GM12878 (cell line): Measurements from ENCODE around the gene NPRL2. TPM values are rescaled to one million over a fixed set of nuclear protein-coding genes. Genes with fewer than 3 reads are reported as not detected.

Experiments used
- ATAC-seq: fragments of 200-7000 bp; cut with Tn5 transposase; 3 replicates; pipeline ENCODE4 v1.9.1; 2020; ENCODE audit warnings: mild to moderate bottlenecking, moderate library complexity
- BruUV-seq: library from RNA; stranded (reverse); fragments of 400-500 nt; replicated peaks from 2 replicates; lab custom pipeline; 2021; lab: Mats Ljungman, UMichigan
- CTCF ChIA-PET: fragments of 300-600 bp; sonication (Branson Sonifier 250); formaldehyde crosslinking; extraction: SDS; loops from one replicate; lab custom pipeline; 2021; ENCODE audit warnings: inconsistent platforms; lab: Yijun Ruan, JAX
- POLR2A ChIA-PET: fragments of 350-600 bp; formaldehyde crosslinking; extraction: SDS; loops from one replicate; lab custom pipeline; 2021; ENCODE audit warnings: inconsistent platforms; lab: Charles Lee
- RAD21 ChIA-PET: fragments of 300-600 bp; sonication (Branson Sonifier 250); formaldehyde crosslinking; loops from one replicate; lab custom pipeline; 2023; ENCODE audit warnings: antibody characterized with exemption; ENCODE audit not compliant: unreplicated experiment; lab: Charles Lee
- SMC1A ChIA-PET: fragments of 300-600 bp; sonication (Branson Sonifier 250); formaldehyde crosslinking; loops from one replicate; lab custom pipeline; 2023; ENCODE audit not compliant: unreplicated experiment, uncharacterized antibody; lab: Charles Lee
- DNase-seq: peaks from one replicate; pipeline ENCODE4 v3.0.0-alpha.2; 2011; ENCODE audit warnings: low read depth, low spot score
- FAIRE-seq: peaks from 3 replicates; lab custom pipeline; 2011; peaks lifted over from hg19 to GRCh38; lab: Jason Lieb, UNC
- H2AFZ ChIP-seq: 2 replicates; pipeline ENCODE4 v1.6.0; 2011; ENCODE audit warnings: low read depth, low read length, control low read depth; ENCODE audit not compliant: control insufficient read depth
- H3K27ac ChIP-seq: 2 replicates; pipeline ENCODE4 v1.5.1; 2011; ENCODE audit warnings: control low read depth; ENCODE audit not compliant: control insufficient read depth, insufficient read depth
- H3K27me3 ChIP-seq, 2 experiments: replicated peaks in 1 of 2; 2 replicates each; pipeline versions ENCODE4 v1.6.0 to v1.6.1; 2011; ENCODE audit warnings: low read length in 1 of 2; ENCODE audit not compliant: control insufficient read depth in 2 of 2, insufficient read depth in 2 of 2
- H3K36me3 ChIP-seq, 2 experiments: 2 replicates each; pipeline ENCODE4 v1.5.1; 2011; ENCODE audit warnings: low read length in 1 of 2; ENCODE audit not compliant: control insufficient read depth in 2 of 2, insufficient read depth in 2 of 2
- H3K4me1 ChIP-seq: 2 replicates; pipeline ENCODE4 v1.6.1; 2011; ENCODE audit warnings: mild to moderate bottlenecking, low read length, moderate library complexity, mixed read lengths; ENCODE audit not compliant: control insufficient read depth, insufficient read depth
- H3K4me2 ChIP-seq: 2 replicates; pipeline ENCODE4 v1.6.0; 2011; ENCODE audit warnings: control low read depth; ENCODE audit not compliant: control insufficient read depth, insufficient read depth
- H3K4me3 ChIP-seq: fragments of 200-600 bp; sonication (generic); 2 replicates; pipeline ENCODE4 v1.5.1; 2016
- H3K79me2 ChIP-seq: 2 replicates; pipeline ENCODE4 v1.6.0; 2011; ENCODE audit warnings: low read length; ENCODE audit not compliant: control insufficient read depth, insufficient read depth
- H3K9ac ChIP-seq: 2 replicates; pipeline ENCODE4 v1.8.0; 2011; ENCODE audit warnings: low read length, control low read depth, mixed read lengths; ENCODE audit not compliant: control insufficient read depth, insufficient read depth
- H3K9me3 ChIP-seq: replicated peaks from 3 replicates; pipeline ENCODE4 v1.5.1; 2011; ENCODE audit warnings: mild to moderate bottlenecking, low read length; ENCODE audit not compliant: control insufficient read depth, insufficient read depth
- H4K20me1 ChIP-seq: 2 replicates; pipeline ENCODE4 v1.6.0; 2011; ENCODE audit not compliant: control insufficient read depth, insufficient read depth
- BMI1 ChIP-seq: fragments of 450-650 bp; IDR thresholded peaks from 2 replicates; pipeline ENCODE4 v1.6.1; 2016; ENCODE audit warnings: mild to moderate bottlenecking, moderate library complexity, borderline replicate concordance
- CHD1 ChIP-seq: IDR thresholded peaks from 2 replicates; pipeline ENCODE4 v1.6.1; 2012; ENCODE audit warnings: low read depth, low read length, improper control_type of control experiment
- DPF2 ChIP-seq: fragments of 450-650 bp; IDR thresholded peaks from 2 replicates; pipeline ENCODE4 v1.6.1; 2017; ENCODE audit warnings: mild to moderate bottlenecking
- EGR1 ChIP-seq, 2 experiments: IDR thresholded peaks; 1 replicate in 1 of 2; 2 replicates in 1 of 2; pipeline ENCODE4 v1.6.1; 2011 to 2012; ENCODE audit warnings: low read depth in 2 of 2, low read length in 2 of 2, borderline replicate concordance in 1 of 2, mild to moderate bottlenecking in 1 of 2, moderate library complexity in 1 of 2
- IKZF2 ChIP-seq, 2 experiments: fragments of 450-650 bp; IDR thresholded peaks; 2 replicates each; pipeline ENCODE4 v1.6.1; 2017; ENCODE audit warnings: mild to moderate bottlenecking in 2 of 2, moderate library complexity in 2 of 2
- MLLT1 ChIP-seq: fragments of 450-650 bp; IDR thresholded peaks from 2 replicates; pipeline ENCODE4 v1.6.1; 2016; ENCODE audit warnings: mild to moderate bottlenecking
- NFIC ChIP-seq: IDR thresholded peaks from 2 replicates; pipeline ENCODE4 v1.6.1; 2012; ENCODE audit warnings: low read depth, mild to moderate bottlenecking, inconsistent platforms, low read length, moderate library complexity
- NR2C2 ChIP-seq: IDR thresholded peaks from 2 replicates; pipeline ENCODE4 v1.6.1; 2011; ENCODE audit warnings: borderline replicate concordance, low read depth; ENCODE audit not compliant: control insufficient read depth, insufficient read length
- PML ChIP-seq: IDR thresholded peaks from 2 replicates; pipeline ENCODE4 v1.6.1; 2012; ENCODE audit warnings: low read length, inconsistent platforms
- POU2F2 ChIP-seq: IDR thresholded peaks from 3 replicates; pipeline ENCODE4 v1.6.1; 2011; ENCODE audit warnings: low read depth, mild to moderate bottlenecking, low read length, borderline replicate concordance
- RELB ChIP-seq: fragments of 450-650 bp; IDR thresholded peaks from 2 replicates; pipeline ENCODE4 v1.6.1; 2017; ENCODE audit warnings: low read depth, mild to moderate bottlenecking, moderate library complexity
- SIN3A ChIP-seq: IDR thresholded peaks from 2 replicates; pipeline ENCODE4 v1.6.1; 2012; ENCODE audit warnings: low read depth, low read length, improper control_type of control experiment
- SMAD5 ChIP-seq: IDR thresholded peaks from 2 replicates; pipeline ENCODE4 v1.6.1; 2016; ENCODE audit warnings: antibody characterized with exemption, low read depth
- TCF12 ChIP-seq: IDR thresholded peaks from 2 replicates; pipeline ENCODE4 v1.6.1; 2011; ENCODE audit warnings: low read depth, mild to moderate bottlenecking, low read length
- ZNF274 ChIP-seq: IDR thresholded peaks from one replicate; pipeline ENCODE4 v1.8.0; 2011; ENCODE audit not compliant: insufficient read length, insufficient read depth
- WGBS: methylation state at CpG from one replicate; pipeline ENCODE4 v1.1.6; 2016; ENCODE audit warnings: low lambda C conversion rate; ENCODE audit not compliant: insufficient replicate concordance, insufficient coverage; ENCODE audit errors: missing lambda C conversion rate; 5-methylcytosine and 5-hydroxymethylcytosine counted together
- in situ Hi-C: fragments of 300-500 bp; cut with MboI; formaldehyde crosslinking; loops from 9 replicates; pipeline ENCODE4 v1.14.3; 2018; ENCODE audit warnings: mixed read lengths
- intact Hi-C: fragments of 100-400 bp; cut with micrococcal nuclease; formaldehyde crosslinking; loops from one replicate; pipeline ENCODE4 v1.14.2; 2022; ENCODE audit not compliant: unreplicated experiment
- polyA plus RNA-seq, 11 experiments: library from polyadenylated mRNA; depleted of rRNA in 4 of 11; unstranded in 6 of 11; stranded (reverse) in 5 of 11; fragments of >200 nt; fragmentation: Nextera tagmentation in 4 of 11; fragmentation: Illumina TruSeq in 1 of 11; extraction: Ambion mirVana in 4 of 11; extraction: Trizol in 1 of 11; gene quantifications; 1 replicate in 1 of 11; 2 replicates in 10 of 11; pipeline versions ENCODE4 v1.2.1 to v1.2.3, GENCODE V29; 2011 to 2016; ENCODE audit warnings: inconsistent platforms in 2 of 11, missing spikeins in 2 of 11, low read depth in 1 of 11
- total RNA-seq, 4 experiments: library from RNA; depleted of rRNA in 3 of 4; stranded (reverse); fragments of >200 nt in 3 of 4; fragmentation: Illumina TruSeq in 1 of 4; extraction: Trizol in 1 of 4; gene quantifications; 2 replicates each; pipeline versions ENCODE4 v1.2.1 to v1.2.3, GENCODE V29; 2013 to 2021

The NPRL2 gene
- total and polyA plus RNA-seq, 10 of the 15 experiments (the other 5 are each of a cell fraction or from before 2014, with no cell fraction given) = 17.8 to 54.2 (median 32.9) TPM

GRCh38 chr3:50316657-50317242, 33.8 kb downstream of the NPRL2 start:
- WGBS = 25% methylated on average over 9 of the region's 9 CpGs
- peak; percentile 54 for ATAC-seq
- TF ChIP-seq SIN3A (no peak), DPF2 (0 out of 2 replicates have a peak, but pooled peaks have one; percentile 23), SMAD5 (no peak)
- no peaks in the 10 kb centered on the region for H3K9me3 ChIP-seq
- ChIA-PET SMC1A (interaction anchor here (0.7 to 1.3 kb wide), 3 partner anchors 17 to 44 kb away, joined by 3 to 4 read pairs (median 3); no protein-coding TSS in a partner anchor), CTCF (no interaction called here), POLR2A (interaction anchor here (0.6 to 1.6 kb wide), 5 partner anchors 10 to 322 kb away, joined by 3 to 7 read pairs (median 5); partner anchors contain the start of genes HYAL3 and NAA80), RAD21 (interaction anchor here (0.9 kb wide), 1 partner anchor 17 kb away, joined by 3 read pairs; the partner anchor contains the start of genes HYAL3 and NAA80)
- H3K27me3 ChIP-seq = no peaks in the 10 kb centered on the region
- H3K4me1 ChIP-seq = peaks cover 18% of the 10 kb centered on the region
- no TSS peak for BruUV-seq
- H2AFZ ChIP-seq = no peak overlapping the region
- no peak for DNase-seq
- intact Hi-C loops = no loop called here
- no peak overlapping the region for H3K9ac ChIP-seq
- no peak overlapping the region for H3K4me2 ChIP-seq
- H3K36me3 ChIP-seq = peaks cover 0 to 2% of the 10 kb centered on the region in 2 experiments; a peak in 1 of 4 replicates
- in situ Hi-C loops = no loop called here
- H4K20me1 ChIP-seq = no peaks in the 10 kb centered on the region
- H3K79me2 ChIP-seq = peaks cover 5% of the 10 kb centered on the region
- H3K27ac ChIP-seq = no peak overlapping the region
- FAIRE-seq = peak; percentile 47
- no peak overlapping the region for H3K4me3 ChIP-seq

GRCh38 chr3:50314816-50315215, 35.8 kb downstream of the NPRL2 start:
- CTCF ChIA-PET = interaction anchor here (0.6 to 1.7 kb wide), 2 partner anchors 9 kb away, joined by 3 to 8 read pairs; no protein-coding TSS in a partner anchor
- no peak for ATAC-seq
- Histone ChIP-seq H3K4me3 (no peak overlapping the region), H3K79me2 (no peaks in the 10 kb centered on the region), H3K9me3 (no peaks in the 10 kb centered on the region), H3K27me3 (no peaks in the 10 kb centered on the region), H3K4me2 (no peak overlapping the region), H3K27ac (no peak overlapping the region), H4K20me1 (no peaks in the 10 kb centered on the region), H3K9ac (no peak overlapping the region), H3K4me1 (peaks cover 8% of the 10 kb centered on the region), H2AFZ (no peak overlapping the region), H3K36me3 (peaks cover 0 to 2% of the 10 kb centered on the region in 2 experiments; a peak in 1 of 4 replicates)
- WGBS = 98% methylated on average over 4 of the region's 4 CpGs
- BruUV-seq = no TSS peak
- SMC1A ChIA-PET = no interaction called here
- intact Hi-C loops = no loop called here
- in situ Hi-C loops = no loop called here
- no peak for FAIRE-seq
- DNase-seq = no peak
- RAD21 ChIA-PET = no interaction called here
- POLR2A ChIA-PET = interaction anchor here (0.7 kb wide), 1 partner anchor 8 kb away, joined by 5 read pairs; no protein-coding TSS in a partner anchor
- TF ChIP-seq ZNF274 (no peak), IKZF2 (IDR thresholded peaks at IDR 0.05) (no peak), PML (no peak), NFIC (no peak), NR2C2 (no peak), POU2F2 (no peak), TCF12 (no peak), EGR1 (IDR thresholded peaks at IDR 0.05; ENCODE audit: borderline replicate concordance in 1 of 2, low read depth in 2 of 2, low read length in 2 of 2) (no peak), CHD1 (no peak), RELB (no peak), BMI1 (no peak), MLLT1 (no peak)
